GM12864 (cell line): ENCODE measurements around the gene ZNF837.

Experiments
- DNase-seq: peaks from one replicate; pipeline ENCODE4 v3.0.0-alpha.2; 2011; ENCODE audit warnings: low read depth
- H3K4me3 ChIP-seq: 2 replicates; pipeline ENCODE4 v1.5.1; 2011; ENCODE audit warnings: mild to moderate bottlenecking, low read depth, low read length, control low read depth
- TF ChIP-seq, protein P1 (sequence below): IDR thresholded peaks from 2 replicates; pipeline ENCODE4 v1.5.1; 2011; ENCODE audit warnings: low read depth, mild to moderate bottlenecking, moderate library complexity, low read length, control low read depth, inconsistent platforms; ENCODE audit errors: missing control alignments

ZNF837 gene

GRCh38 chr19:58335630-58336029, 45.2 kb downstream of the ZNF837 start:
- DNase-seq = no peak
- TF ChIP-seq, protein P1, sequence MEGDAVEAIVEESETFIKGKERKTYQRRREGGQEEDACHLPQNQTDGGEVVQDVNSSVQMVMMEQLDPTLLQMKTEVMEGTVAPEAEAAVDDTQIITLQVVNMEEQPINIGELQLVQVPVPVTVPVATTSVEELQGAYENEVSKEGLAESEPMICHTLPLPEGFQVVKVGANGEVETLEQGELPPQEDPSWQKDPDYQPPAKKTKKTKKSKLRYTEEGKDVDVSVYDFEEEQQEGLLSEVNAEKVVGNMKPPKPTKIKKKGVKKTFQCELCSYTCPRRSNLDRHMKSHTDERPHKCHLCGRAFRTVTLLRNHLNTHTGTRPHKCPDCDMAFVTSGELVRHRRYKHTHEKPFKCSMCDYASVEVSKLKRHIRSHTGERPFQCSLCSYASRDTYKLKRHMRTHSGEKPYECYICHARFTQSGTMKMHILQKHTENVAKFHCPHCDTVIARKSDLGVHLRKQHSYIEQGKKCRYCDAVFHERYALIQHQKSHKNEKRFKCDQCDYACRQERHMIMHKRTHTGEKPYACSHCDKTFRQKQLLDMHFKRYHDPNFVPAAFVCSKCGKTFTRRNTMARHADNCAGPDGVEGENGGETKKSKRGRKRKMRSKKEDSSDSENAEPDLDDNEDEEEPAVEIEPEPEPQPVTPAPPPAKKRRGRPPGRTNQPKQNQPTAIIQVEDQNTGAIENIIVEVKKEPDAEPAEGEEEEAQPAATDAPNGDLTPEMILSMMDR = no peak
- H3K4me3 ChIP-seq = no peak overlapping the region

DNA sequence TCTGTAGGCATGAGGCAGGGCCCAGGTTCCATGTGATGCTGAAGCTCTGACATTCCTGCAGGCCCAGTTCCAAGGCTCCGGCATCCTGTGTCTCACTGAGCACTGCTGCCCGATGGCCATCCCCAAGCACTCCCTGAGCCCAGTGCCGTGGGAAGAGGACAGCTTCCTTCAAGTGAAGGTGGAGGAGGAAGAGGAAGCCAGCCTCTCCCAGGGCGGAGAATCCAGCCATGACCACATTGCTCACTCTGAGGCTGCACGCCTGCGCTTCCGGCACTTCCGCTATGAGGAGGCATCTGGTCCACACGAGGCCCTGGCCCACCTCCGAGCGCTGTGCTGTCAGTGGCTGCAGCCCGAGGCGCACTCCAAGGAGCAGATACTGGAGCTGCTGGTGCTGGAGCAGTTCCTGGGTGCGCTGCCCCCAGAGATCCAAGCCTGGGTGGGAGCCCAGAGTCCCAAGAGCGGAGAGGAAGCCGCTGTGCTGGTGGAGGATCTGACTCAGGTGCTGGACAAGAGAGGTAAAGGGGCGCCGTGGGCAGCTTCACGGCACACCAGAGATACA, 46.1 kb downstream of the ZNF837 start:
- TF ChIP-seq, protein P1 = no peak
- H3K4me3 ChIP-seq = no peak overlapping the region
- no peak for DNase-seq

DNA sequence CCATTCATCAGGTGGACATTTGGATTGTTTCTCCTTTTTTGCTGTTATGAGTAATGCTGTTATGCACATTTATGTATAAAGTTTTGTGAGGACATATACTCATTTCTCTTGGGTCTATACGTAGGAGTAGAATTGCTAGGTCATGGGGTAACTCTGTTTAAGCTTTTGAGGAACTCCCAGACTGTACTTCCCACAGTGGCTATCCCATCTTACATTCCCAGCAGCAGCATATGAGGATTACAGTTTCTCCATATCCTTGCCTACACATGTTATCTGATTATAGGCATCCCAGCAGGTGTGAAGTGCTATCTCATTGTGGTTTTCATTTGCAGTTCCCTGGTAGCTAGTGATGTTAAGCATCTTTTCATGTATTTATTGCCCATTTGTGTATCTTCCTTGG, 48.1 kb downstream of the ZNF837 start:
- TF ChIP-seq, protein P1 = no peak
- H3K4me3 ChIP-seq = no peak overlapping the region
- DNase-seq = no peak

DNA sequence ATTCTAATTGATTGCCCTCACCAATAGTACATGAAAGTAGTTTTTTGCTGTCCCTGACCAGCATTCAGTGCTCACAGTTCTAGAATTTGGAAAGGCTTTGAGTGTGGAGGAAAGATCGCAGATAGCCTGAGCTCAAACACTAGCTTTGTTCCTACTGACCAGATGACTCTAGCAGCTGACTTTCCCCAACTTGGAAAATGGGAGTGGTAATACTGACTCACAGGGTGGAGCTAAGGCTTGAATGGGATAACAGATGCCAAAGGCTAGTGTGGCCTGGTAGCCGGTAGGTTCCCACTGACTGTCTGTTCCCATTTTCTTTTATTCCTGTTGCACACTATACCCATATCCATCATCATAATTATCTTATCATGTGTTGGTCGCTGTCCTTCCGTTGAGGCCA, 50.4 kb downstream of the ZNF837 start:
- TF ChIP-seq, protein P1 = no peak
- no peak overlapping the region for H3K4me3 ChIP-seq
- no peak for DNase-seq

GRCh38 chr19:58328999-58329398, 51.8 kb downstream of the ZNF837 start:
- TF ChIP-seq, protein P1 = peak; percentile 51
- no peak overlapping the region for H3K4me3 ChIP-seq
- DNase-seq = no peak

GRCh38 chr19:58326914-58327726, 53.7 kb downstream of the ZNF837 start, which contains the start of gene ZSCAN22:
Gene ZSCAN22, plus strand, starts transcription at chr19:58326994. Its CDS starts 7,809 bp downstream, at chr19:58334803.
- H3K4me3 ChIP-seq = peak within 1 kb of the TSS; percentile 92
- peak; percentile 86 for DNase-seq
- TF ChIP-seq, protein P1 = no peak
